Mucosa of stomach (tissue), 1 donor: Measurements from ENCODE around the gene TPCN1.

ENCODE experiments used
- H3K27me3 ChIP-seq: one replicate; pipeline ENCODE4 v1.7.0; 2013; ENCODE audit warnings: mild to moderate bottlenecking, low read length; ENCODE audit not compliant: control insufficient read depth, insufficient read depth
- H3K36me3 ChIP-seq: one replicate; pipeline ENCODE4 v1.7.0; 2013; ENCODE audit warnings: low read length; ENCODE audit not compliant: control insufficient read depth, insufficient read depth
- H3K4me1 ChIP-seq: one replicate; pipeline ENCODE4 v1.7.0; 2013; ENCODE audit warnings: mild to moderate bottlenecking, low read length; ENCODE audit not compliant: control insufficient read depth, insufficient read depth
- H3K4me3 ChIP-seq: one replicate; pipeline ENCODE4 v1.7.0; 2013; ENCODE audit warnings: low read length
- H3K9ac ChIP-seq: one replicate; pipeline ENCODE4 v1.7.0; 2013; ENCODE audit warnings: mild to moderate bottlenecking, low read length, moderate library complexity
- H3K9me3 ChIP-seq: one replicate; pipeline ENCODE4 v1.7.0; 2013; ENCODE audit warnings: mild to moderate bottlenecking, low read length, moderate library complexity; ENCODE audit not compliant: control insufficient read depth
- donor health status: Pancreatic carcinoma.

Gene TPCN1

DNA sequence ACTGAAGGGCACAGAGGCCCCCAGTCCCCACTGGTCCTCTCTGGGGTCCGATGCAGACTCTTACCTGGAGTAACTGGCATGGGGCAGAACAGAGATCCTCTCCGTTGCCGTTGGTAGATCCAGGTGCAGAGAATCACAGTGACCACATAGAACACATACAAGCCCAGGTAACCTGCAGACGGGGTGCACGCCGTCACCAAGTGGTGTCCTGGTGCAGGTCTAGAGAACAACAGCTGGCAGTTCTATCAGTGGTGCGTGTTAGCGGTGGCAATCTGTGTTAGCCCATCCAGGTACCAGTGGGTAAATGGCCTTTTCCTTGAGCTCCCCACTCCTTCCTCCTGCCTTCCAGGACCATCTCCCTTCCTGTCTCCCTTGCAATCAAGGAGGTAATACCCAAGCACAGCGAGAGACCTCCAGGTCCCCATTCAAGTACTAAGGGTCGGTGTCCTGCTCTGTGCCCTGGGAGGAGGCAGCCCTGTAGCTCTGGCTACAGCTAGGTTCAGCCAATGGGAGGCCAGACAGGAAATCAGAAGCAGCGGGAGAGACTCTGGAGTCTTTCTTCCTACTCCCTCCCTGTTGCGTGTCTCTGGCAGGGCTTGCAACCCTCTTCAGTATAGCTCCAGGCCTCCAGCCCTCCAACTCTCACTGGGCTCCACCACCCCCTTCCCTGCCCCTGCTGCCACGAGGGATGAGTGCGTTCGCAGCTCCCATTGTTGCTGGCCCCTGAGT, 97.8 kb downstream of the TPCN1 start:
- Histone ChIP-seq H3K9ac (no peak overlapping the region), H3K27me3 (no peaks in the 10 kb centered on the region), H3K9me3 (no peaks in the 10 kb centered on the region), H3K4me1 (no peaks in the 10 kb centered on the region), H3K4me3 (no peak overlapping the region), H3K36me3 (no peaks in the 10 kb centered on the region)

DNA sequence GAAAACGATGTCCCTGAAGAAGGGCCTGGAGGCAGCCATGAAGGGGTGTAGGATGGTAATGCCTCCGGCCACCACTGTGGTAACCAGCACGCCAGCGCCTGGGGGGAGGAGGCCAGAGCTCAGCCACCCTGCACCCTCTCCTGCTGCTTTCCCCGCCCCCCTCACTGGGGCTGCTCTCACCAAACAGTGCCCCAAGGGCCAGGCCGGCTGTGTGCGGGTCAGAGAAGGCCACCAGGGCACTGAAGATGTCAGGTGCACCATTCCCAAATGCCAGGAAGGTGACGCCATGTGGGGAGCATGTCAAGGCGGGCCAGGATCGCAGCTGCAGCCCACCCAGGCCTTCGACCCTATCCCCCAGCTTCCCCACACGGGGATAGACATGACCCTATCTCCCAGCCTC, 99.1 kb downstream of the TPCN1 start:
- no peaks in the 10 kb centered on the region for H3K27me3 ChIP-seq
- no peaks in the 10 kb centered on the region for H3K36me3 ChIP-seq

DNA sequence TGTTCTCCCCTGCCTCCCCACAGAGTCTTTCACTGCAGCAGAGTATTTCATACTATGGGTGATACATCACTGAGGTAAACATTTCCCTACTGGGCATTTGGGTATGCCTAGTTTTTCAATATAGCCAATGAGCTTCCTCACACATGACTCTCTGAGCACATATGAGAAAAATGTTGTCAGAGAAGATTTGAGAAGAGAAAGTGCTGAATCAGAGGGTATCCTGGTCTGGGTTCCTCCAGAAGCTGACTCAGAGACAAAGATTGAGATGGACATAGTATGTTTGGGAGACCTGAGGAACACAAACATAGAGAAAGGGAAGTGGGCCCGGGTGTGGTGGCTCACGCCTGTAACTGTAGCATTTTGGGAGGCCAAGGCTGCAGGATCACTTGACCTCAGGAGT, 101.1 kb downstream of the TPCN1 start:
- no peaks in the 10 kb centered on the region for H3K36me3 ChIP-seq
- no peaks in the 10 kb centered on the region for H3K4me1 ChIP-seq
- no peaks in the 10 kb centered on the region for H3K9me3 ChIP-seq
- H3K4me3 ChIP-seq: no peak overlapping the region
- H3K9ac ChIP-seq: no peak overlapping the region
- H3K27me3 ChIP-seq: no peaks in the 10 kb centered on the region

More for the DNA sequence above, 99.1 kb downstream of the TPCN1 start:
- Histone ChIP-seq H3K9me3 (no peaks in the 10 kb centered on the region), H3K4me3 (no peak overlapping the region), H3K4me1 (no peaks in the 10 kb centered on the region), H3K9ac (no peak overlapping the region)

DNA sequence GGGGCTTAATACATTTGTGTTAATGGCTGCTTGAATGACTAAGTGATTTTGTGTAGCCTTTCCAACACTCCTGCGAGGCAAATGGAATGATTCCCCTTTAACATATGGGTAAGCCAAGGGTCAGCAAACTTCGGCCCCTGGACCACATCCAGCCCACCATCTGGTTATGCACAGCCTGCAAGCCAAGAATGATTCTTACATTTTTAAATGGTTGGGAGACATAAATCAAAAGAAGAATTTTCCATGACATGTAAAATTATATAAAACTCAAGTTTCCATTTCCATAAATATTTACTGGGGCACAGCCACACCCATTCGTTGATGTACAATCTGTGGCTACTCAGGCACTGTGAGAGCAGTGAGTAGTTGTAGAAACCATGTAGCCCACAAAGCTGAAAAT, 104.7 kb downstream of the TPCN1 start:
- H3K36me3 ChIP-seq: no peaks in the 10 kb centered on the region
- H3K4me3 ChIP-seq: no peak overlapping the region
- H3K9me3 ChIP-seq: no peaks in the 10 kb centered on the region
- no peaks in the 10 kb centered on the region for H3K4me1 ChIP-seq
- H3K27me3 ChIP-seq: no peaks in the 10 kb centered on the region
- H3K9ac ChIP-seq: no peak overlapping the region

DNA sequence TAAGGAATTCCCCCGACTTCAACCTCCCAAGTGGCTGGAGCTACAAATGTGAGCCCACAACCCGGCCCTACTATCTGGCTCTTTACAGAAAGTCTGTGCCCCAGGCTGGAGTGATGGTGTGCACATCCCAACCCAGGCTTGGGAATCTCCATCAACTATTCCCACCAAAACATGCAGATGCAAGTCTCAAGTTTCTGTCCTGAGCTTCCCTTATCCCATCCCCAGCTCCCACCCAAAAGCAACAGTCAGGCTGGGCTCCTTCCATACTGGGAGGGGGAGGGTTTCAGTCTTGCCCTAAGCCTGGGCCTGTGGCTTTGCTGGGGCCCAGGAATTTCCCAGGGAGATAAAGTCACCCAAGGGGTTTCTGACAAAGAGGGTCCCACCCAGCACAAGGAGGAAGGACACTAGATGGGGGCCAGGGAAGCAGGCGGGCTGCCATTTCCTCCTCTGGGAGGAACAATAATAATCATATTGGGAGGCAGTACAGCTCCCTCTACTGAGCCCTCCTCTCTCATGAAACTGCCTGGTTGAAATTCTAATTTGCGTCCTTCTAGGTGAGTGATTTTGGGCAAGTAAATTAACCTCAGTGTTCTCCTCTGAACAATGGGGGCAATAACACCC, 105.6 kb downstream of the TPCN1 start:
- no peaks in the 10 kb centered on the region for H3K4me1 ChIP-seq
- no peak overlapping the region for H3K9ac ChIP-seq
- H3K4me3 ChIP-seq: no peak overlapping the region
- H3K36me3 ChIP-seq: no peaks in the 10 kb centered on the region
- no peaks in the 10 kb centered on the region for H3K27me3 ChIP-seq
- no peaks in the 10 kb centered on the region for H3K9me3 ChIP-seq

DNA sequence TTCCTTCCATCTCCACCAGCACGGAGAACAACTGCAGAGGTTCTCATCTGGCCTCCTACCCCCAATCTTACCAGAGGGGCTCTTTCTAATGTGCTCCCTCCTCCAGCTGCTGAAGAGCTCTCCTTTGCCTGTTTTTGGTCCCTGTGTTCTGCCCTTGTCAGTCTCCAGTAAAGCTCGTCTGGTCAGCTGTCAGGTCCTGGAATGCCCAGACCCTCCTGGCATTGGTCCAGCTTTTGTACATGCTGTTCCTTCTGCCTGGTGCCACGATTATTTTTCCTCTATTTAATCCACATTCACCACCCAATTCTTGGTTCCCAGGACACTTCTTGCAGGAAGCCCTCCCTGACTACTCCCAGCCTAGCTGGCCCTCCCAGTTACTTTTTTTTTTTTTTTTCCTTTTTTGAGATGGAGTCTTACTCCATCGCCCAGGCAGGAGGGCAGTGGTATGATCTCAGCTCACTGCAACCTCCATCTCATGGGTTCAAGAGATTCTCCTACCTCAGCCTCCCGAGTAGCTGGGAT, 107.2 kb downstream of the TPCN1 start:
- Histone ChIP-seq H3K9me3 (no peaks in the 10 kb centered on the region), H3K9ac (no peak overlapping the region), H3K27me3 (no peaks in the 10 kb centered on the region), H3K36me3 (no peaks in the 10 kb centered on the region), H3K4me3 (no peak overlapping the region), H3K4me1 (peaks cover 8% of the 10 kb centered on the region)

DNA sequence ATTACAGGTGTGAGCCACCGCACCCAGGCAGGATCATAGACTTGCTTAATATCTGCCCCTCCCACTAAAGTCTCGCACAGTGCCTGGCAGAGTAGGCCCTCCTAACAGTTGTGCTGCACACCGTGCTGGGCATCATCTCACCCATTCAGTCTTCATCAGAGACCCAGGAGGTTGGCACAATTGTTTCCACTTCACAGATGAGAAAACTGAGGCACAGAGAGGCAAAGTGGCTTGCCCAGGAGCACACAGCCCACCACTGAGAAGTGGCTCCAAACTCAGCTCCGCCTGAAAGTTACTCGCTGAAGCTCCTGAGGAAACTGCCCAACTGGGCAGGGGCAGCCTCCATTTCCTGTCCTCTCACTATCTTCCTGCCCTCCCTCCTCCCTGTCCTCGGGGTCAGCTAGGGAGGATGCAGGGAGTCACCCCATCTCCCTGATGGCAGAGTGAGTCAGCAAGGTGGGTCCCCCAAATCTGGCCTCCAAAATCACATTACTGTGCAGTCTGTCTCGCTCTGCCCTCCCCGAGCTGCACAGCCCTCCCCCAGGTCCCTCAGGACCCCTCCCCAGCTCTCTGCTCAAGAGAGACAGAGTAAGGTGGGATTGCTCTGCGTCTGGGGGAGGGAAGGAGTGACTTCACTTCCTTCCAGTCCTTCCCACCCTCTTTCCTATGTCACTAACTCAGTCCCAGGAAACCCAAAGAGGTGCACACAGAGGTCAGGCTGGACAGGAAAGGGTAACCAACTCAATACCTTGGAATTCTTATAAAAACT, 107.9 kb downstream of the TPCN1 start:
- Histone ChIP-seq H3K9me3 (no peaks in the 10 kb centered on the region), H3K36me3 (no peaks in the 10 kb centered on the region), H3K4me3 (no peak overlapping the region), H3K27me3 (no peaks in the 10 kb centered on the region), H3K4me1 (peaks cover 13% of the 10 kb centered on the region), H3K9ac (no peak overlapping the region)

DNA sequence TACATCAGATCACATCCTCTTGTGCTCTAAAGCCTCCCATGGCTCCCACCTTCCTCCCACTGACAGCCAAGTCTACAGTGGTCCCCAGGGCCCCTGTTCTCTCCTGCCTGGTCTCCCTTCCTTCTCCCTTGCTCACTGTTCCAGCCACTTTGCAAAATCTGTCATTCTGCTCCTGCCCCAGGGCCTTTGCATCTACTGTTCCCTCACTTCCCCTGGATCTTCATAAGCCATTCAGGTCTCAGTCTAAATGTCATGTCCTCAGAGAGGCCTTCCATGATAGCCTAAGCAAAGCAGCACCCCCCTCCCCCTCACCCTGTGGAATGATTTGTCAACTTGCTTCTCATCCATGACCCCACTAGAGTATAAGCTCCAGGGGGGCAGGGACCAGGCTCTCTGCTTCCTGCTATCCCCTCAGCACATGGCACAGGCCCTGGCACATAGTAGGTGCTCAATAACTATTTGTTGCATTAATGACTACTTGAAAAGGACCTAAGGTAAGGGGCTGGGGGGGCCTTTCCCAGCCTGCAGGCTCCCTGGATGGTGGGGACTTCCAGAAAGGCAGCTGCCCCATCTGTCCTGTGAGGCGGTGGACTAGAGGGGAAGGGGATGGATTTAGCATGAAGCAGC, 108.6 kb downstream of the TPCN1 start:
- Histone ChIP-seq H3K27me3 (no peaks in the 10 kb centered on the region), H3K9me3 (no peaks in the 10 kb centered on the region), H3K4me1 (peaks cover 13% of the 10 kb centered on the region), H3K9ac (no peak overlapping the region), H3K4me3 (no peak overlapping the region), H3K36me3 (no peaks in the 10 kb centered on the region)

DNA sequence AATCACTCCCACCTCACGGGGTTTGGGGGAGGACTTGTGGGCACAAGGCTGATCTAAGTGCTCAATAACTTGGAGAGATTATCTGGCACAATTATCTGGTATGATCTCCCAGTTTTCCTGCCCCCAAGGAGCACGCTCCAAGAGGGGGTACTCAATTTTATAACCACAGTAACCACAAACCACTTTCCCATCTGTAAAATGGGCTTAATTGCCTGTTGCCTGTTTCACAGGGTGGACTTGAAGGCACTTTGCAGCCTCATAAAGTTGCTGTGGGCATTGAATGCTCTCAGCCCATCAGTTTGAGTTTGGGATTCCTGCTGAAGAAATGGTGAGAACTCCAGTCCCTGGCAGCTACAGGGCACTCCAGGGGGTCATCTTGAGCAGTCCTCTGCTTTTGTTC, 109.2 kb downstream of the TPCN1 start:
- Histone ChIP-seq H3K9ac (no peak overlapping the region), H3K36me3 (no peaks in the 10 kb centered on the region), H3K4me3 (no peak overlapping the region), H3K27me3 (no peaks in the 10 kb centered on the region), H3K4me1 (peaks cover 13% of the 10 kb centered on the region), H3K9me3 (no peaks in the 10 kb centered on the region)

DNA sequence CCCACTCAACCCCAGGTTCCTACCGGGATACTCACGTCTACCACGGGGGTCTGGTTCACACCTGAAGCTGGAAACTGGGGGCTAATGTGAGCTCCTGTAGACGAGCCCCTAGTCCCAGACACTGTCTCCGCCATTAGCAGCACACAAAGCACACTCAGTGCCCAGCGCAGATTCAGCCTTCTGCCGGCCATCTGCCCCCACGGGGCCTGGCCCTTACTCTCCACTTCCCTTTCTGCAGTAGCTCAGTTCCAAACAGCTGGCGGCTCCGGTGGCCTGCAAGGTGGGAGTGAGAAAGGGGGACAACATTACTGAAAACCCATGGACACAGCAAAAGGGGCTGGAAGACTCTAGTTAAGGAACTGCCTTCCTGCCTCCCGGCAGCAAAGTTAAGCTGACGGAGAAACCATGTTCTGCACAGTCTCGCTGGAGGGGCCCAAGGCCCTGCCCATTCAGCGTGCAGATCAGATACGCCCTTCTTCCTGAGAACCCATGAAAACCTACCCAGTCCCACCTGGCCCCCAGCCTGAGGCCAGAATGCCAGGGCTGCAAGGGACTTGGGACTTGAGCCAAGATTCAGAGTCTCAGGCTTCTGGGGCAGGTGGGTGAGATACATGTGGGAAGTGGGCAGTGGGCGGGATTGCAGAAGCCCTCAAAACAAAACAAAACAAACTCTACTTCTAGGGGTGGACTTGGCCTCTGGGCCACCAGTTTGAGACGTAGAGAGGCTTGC, 111.6 kb downstream of the TPCN1 start:
- H3K4me1 ChIP-seq: peaks cover 13% of the 10 kb centered on the region
- H3K9ac ChIP-seq: no peak overlapping the region
- no peak overlapping the region for H3K4me3 ChIP-seq
- no peaks in the 10 kb centered on the region for H3K27me3 ChIP-seq
- H3K36me3 ChIP-seq: no peaks in the 10 kb centered on the region
- no peaks in the 10 kb centered on the region for H3K9me3 ChIP-seq

DNA sequence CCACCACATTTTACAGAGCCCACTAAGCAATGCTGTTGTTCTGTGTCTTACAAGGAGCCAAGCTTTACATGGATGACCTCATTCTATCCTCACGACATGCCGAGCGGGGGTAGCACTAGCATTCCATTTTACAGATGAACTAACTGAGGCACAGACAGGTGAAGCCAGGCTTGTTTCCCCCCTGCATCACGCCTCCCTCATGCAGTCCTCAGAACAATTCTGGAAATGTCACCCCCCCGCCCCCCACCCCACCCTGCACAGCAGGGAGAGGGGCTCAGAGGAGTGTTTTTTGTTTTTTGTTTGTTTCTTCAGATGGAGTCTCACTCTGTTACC, 112.1 kb downstream of the TPCN1 start:
- H3K9ac ChIP-seq: no peak overlapping the region

More for the DNA sequence above, 112.1 kb downstream of the TPCN1 start:
- H3K4me1 ChIP-seq: peaks cover 13% of the 10 kb centered on the region
- no peak overlapping the region for H3K4me3 ChIP-seq
- no peaks in the 10 kb centered on the region for H3K9me3 ChIP-seq
- no peaks in the 10 kb centered on the region for H3K36me3 ChIP-seq
- H3K27me3 ChIP-seq: no peaks in the 10 kb centered on the region
